ENCODE measurements around the gene LAD1. TPM values are rescaled to one million over a fixed set of nuclear protein-coding genes. Genes with fewer than 3 reads are reported as not detected.

The LAD1 gene
- total RNA-seq, 1 donor from 2014 or later: 0.43 TPM

DNA sequence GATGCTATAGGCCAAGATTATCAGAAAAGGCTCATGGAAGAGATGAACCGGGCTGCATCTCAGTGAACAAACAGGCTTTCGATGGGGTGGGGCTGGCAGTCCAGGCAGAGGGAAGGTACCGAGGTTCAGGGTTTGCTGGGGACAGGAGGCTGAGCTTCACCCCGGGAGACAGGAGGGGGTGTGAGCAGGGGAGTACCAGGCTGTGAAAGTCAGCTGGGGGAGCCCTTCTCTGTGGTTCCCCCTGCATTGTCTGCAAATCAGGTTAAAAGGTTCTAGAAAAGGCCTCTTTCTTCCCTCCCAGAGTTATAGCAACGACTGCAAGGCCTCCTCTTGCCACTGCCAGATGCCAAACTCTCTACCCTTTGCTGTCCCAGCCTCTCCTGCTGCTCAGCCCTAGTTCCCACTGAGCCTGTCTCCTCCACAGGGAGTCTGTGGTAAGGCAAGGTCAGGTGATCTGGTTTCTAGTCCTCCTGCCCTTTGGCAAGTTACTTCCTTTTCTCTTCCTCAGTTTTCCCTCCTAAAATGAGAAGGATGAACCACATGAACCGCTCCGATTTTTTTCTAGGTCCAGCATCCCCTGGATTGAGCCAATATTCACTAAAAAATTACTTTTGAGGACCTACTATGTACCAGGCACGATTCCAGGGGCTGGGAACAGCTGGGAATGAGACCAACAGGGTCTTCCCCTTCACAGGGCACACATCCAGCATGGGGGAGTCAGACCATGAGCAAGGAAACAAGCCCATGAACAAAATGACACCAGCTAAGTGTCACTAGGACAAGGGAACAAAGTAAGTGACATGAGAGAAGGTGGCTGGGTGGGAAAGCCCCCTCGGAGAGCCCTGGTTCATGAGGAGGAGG, 7.2 kb downstream of the LAD1 start:
- no peaks in the 10 kb centered on the region for H3K36me3 ChIP-seq
- H3K4me3 ChIP-seq: no peak overlapping the region
- DNase-seq (ENCODE audit: low spot score in 2 of 2): no peak
- H3K27me3 ChIP-seq: no peaks in the 10 kb centered on the region
- TF ChIP-seq, protein P1, sequence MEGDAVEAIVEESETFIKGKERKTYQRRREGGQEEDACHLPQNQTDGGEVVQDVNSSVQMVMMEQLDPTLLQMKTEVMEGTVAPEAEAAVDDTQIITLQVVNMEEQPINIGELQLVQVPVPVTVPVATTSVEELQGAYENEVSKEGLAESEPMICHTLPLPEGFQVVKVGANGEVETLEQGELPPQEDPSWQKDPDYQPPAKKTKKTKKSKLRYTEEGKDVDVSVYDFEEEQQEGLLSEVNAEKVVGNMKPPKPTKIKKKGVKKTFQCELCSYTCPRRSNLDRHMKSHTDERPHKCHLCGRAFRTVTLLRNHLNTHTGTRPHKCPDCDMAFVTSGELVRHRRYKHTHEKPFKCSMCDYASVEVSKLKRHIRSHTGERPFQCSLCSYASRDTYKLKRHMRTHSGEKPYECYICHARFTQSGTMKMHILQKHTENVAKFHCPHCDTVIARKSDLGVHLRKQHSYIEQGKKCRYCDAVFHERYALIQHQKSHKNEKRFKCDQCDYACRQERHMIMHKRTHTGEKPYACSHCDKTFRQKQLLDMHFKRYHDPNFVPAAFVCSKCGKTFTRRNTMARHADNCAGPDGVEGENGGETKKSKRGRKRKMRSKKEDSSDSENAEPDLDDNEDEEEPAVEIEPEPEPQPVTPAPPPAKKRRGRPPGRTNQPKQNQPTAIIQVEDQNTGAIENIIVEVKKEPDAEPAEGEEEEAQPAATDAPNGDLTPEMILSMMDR (IDR thresholded peaks at IDR 0.05): no peak
- no peaks in the 10 kb centered on the region for H3K9me3 ChIP-seq
- intact Hi-C loops (cut with DNase I): no loop called here
- no peak overlapping the region for H3K27ac ChIP-seq
- H3K4me1 ChIP-seq: no peaks in the 10 kb centered on the region

DNA sequence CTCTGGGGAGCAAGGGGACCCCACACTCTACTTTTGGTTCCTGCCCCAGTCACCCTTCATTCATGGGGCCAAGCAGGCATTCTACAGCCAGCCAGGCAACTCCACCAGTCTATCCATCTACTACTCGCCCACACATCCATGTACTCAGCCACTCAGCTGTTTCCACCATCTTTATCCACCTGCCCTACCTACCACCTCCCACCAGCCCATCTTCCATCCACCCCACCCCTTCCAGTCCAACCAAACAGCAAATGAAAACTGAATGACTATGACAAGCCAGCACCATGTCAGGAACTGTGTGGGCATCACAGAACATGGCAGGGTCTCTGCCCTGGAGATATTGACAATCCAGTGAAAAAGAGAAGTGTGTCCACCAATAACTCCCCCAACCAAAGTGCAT, 7.9 kb downstream of the LAD1 start:
- Histone ChIP-seq H3K9me3 (no peaks in the 10 kb centered on the region), H3K27me3 (no peaks in the 10 kb centered on the region), H3K36me3 (no peaks in the 10 kb centered on the region), H3K27ac (no peak overlapping the region), H3K4me3 (no peak overlapping the region), H3K4me1 (no peaks in the 10 kb centered on the region)
- TF ChIP-seq, protein P1 (IDR thresholded peaks at IDR 0.05): no peak
- no peak for DNase-seq (ENCODE audit: low spot score in 2 of 2)
- intact Hi-C loops (cut with DNase I): no loop called here

DNA sequence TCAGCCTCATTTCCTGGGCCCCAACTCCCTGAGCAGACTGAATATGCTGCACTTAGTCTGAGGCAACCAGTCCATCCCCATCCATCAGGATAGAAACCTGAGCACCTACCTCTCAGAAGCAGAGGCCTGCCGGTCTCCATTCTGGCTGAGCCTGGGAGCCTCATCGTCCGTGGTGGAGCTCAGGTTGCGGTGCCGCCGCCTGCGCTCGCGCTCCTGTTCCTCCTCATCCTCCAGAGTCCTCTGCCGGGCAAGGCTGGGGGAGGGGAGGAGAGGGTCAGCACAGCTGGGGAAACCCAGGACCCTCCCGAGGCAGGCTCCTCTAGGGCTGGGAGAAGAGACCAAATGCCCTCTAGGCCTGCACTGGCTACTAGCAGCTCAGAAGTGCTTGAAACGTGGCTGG, 10.1 kb downstream of the LAD1 start:
- no peaks in the 10 kb centered on the region for H3K4me1 ChIP-seq
- H3K9me3 ChIP-seq: no peaks in the 10 kb centered on the region
- TF ChIP-seq, protein P1 (IDR thresholded peaks at IDR 0.05): no peak
- no peaks in the 10 kb centered on the region for H3K36me3 ChIP-seq
- intact Hi-C loops (cut with DNase I): no loop called here
- no peaks in the 10 kb centered on the region for H3K27me3 ChIP-seq
- no peak overlapping the region for H3K4me3 ChIP-seq
- DNase-seq (ENCODE audit: low spot score in 2 of 2): no peak
- no peak overlapping the region for H3K27ac ChIP-seq

DNA sequence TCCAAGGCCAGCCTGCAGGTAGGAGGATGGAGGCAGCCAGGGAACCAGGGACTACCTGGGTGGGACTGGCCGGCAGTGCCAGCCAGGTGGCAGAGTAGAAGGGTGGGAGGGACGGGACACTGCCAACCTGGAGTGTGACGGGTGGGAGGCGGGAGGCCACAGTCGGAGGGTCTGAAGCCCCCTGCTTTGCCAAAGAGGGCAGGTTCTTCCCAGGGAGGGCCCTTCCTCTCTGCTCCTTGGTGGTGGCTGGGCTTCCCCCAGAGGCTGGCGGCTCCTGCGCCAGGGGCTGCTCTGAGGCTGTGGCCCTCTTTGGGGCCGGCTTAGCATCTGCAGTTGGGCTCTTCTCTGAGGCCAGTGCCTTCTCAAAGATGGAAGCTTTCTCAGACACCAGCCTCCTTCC, 12.9 kb downstream of the LAD1 start:
- TF ChIP-seq, protein P1 (IDR thresholded peaks at IDR 0.05): no peak
- Histone ChIP-seq H3K27me3 (no peaks in the 10 kb centered on the region), H3K27ac (no peak overlapping the region), H3K36me3 (no peaks in the 10 kb centered on the region), H3K9me3 (no peaks in the 10 kb centered on the region), H3K4me3 (no peak overlapping the region), H3K4me1 (no peaks in the 10 kb centered on the region)
- no peak for DNase-seq (ENCODE audit: low spot score in 2 of 2)
- intact Hi-C loops (cut with DNase I): no loop called here

DNA sequence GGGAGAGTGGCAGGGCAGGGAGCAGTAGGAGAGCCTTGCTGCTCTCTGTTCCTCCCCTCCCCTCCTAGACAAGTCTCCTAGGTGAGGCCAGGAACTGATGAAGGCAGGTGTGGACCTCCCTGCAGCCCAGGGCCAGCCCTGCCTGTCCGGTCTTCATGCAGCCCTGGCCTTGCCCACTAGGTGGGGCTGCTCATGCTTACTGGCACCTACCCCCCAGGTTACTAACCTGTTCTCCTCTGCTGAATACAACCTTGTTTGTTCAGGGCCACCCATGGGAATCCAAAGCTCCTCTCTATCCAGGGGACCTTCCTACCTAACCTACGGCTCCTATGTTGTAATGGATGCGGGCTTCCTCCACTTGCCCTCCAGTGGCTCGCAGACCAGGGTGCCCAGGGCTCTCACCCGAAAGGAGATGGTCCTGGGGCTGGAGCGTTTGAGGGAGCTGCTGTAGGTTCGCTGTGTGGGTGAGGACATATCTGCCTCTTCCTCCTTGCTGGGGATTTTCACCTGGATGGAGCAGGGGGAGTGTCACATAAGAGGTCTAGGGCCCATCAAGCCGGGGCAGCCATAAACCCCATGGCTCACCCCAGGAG, 13.7 kb downstream of the LAD1 start:
- no peak for DNase-seq (ENCODE audit: low spot score in 2 of 2)
- no peak overlapping the region for H3K4me3 ChIP-seq
- intact Hi-C loops (cut with DNase I): no loop called here

More for the DNA sequence above, 13.7 kb downstream of the LAD1 start:
- Histone ChIP-seq H3K9me3 (no peaks in the 10 kb centered on the region), H3K4me1 (no peaks in the 10 kb centered on the region), H3K27me3 (no peaks in the 10 kb centered on the region), H3K36me3 (no peaks in the 10 kb centered on the region), H3K27ac (no peak overlapping the region)
- TF ChIP-seq, protein P1 (IDR thresholded peaks at IDR 0.05): peak in 2 of 3 experiments; percentile 48 to 50

Measured in ascending aorta (tissue), 2 donors.